ENCODE data around the gene STAT4.

STAT4 gene

GRCh38 chr2:190980630-190981209 is 170.1 kb downstream of the STAT4 start:
- Histone ChIP-seq H3K27me3 (ENCODE audit: control insufficient read depth in 1 of 2, insufficient read depth in 2 of 2, low read length in 2 of 2) (no peaks in the 10 kb centered on the region), H3K9me3 (ENCODE audit: control insufficient read depth in 2 of 2, low read length in 2 of 2) (no peaks in the 10 kb centered on the region), H3K9ac (ENCODE audit: low read length in 2 of 2) (no peak overlapping the region), H3K4me3 (ENCODE audit: low read length in 2 of 2) (no peak overlapping the region), H3K27ac (ENCODE audit: low read length) (no peak overlapping the region), H3K4me1 (ENCODE audit: control insufficient read depth, insufficient read depth, low read length) (no peaks in the 10 kb centered on the region), H3K36me3 (ENCODE audit: control insufficient read depth in 2 of 2, insufficient read depth in 2 of 2, low read length in 2 of 2) (peaks cover 68 to 71% of the 10 kb centered on the region in 2 donors)

- no peak overlapping the region for H3K27ac ChIP-seq (ENCODE audit: low read length)
- H3K9me3 ChIP-seq (ENCODE audit: control insufficient read depth in 2 of 2, low read length in 2 of 2), result no peaks in the 10 kb centered on the region
- H3K36me3 ChIP-seq (ENCODE audit: control insufficient read depth in 2 of 2, insufficient read depth in 2 of 2, low read length in 2 of 2), result peaks cover 67 to 71% of the 10 kb centered on the region in 2 donors
- no peaks in the 10 kb centered on the region for H3K27me3 ChIP-seq (ENCODE audit: control insufficient read depth in 1 of 2, insufficient read depth in 2 of 2, low read length in 2 of 2)
- H3K4me1 ChIP-seq (ENCODE audit: control insufficient read depth, insufficient read depth, low read length), result no peaks in the 10 kb centered on the region
- no peak overlapping the region for H3K9ac ChIP-seq (ENCODE audit: low read length in 2 of 2)
- H3K4me3 ChIP-seq (ENCODE audit: low read length in 2 of 2), result no peak overlapping the region
These were observed 170.7 kb downstream of the STAT4 start for GRCh38 chr2:190979906-190980629.
